WTC11 (cell line): ENCODE measurements around the gene SPTB. TPM values are rescaled to one million over a fixed set of nuclear protein-coding genes. Genes with fewer than 3 reads are reported as not detected.

Experiments
- ATAC-seq: fragments of 200-7000 bp; cut with Tn5 transposase; 2 replicates; pipeline ENCODE4 v1.10.0; 2021; ENCODE audit warnings: mild to moderate bottlenecking, moderate library complexity
- CTCF ChIA-PET: fragments of 300-600 bp; sonication (Branson Sonifier 250); formaldehyde crosslinking; loops from one replicate; lab custom pipeline; 2021; ENCODE audit warnings: antibody characterized with exemption; lab: Charles Lee
- POLR2A ChIA-PET: fragments of 350-600 bp; sonication (Branson Sonifier 250); formaldehyde crosslinking; loops from one replicate; lab custom pipeline; 2021; ENCODE audit warnings: antibody characterized with exemption; lab: Charles Lee
- DNase-seq: peaks from one replicate; pipeline ENCODE4 v3.0.0; 2021; ENCODE audit warnings: low spot score
- H3K27ac Mint-ChIP-seq: 2 replicates; pipeline ENCODE4 v1.8.0; 2021; ENCODE audit warnings: mixed read lengths
- H3K27me3 Mint-ChIP-seq: 2 replicates; pipeline ENCODE4 v1.8.0; 2021; ENCODE audit warnings: low read depth, mild to moderate bottlenecking, moderate library complexity, mixed read lengths
- H3K36me3 Mint-ChIP-seq: 2 replicates; pipeline ENCODE4 v1.8.0; 2021; ENCODE audit warnings: mixed read lengths
- H3K4me1 Mint-ChIP-seq: 2 replicates; pipeline ENCODE4 v1.8.0; 2022; ENCODE audit warnings: mixed read lengths
- H3K4me3 Mint-ChIP-seq: 2 replicates; pipeline ENCODE4 v1.8.0; 2021; ENCODE audit warnings: mild to moderate bottlenecking, moderate library complexity, mixed read lengths
- H3K9me3 Mint-ChIP-seq: 2 replicates; pipeline ENCODE4 v1.8.0; 2021; ENCODE audit warnings: mixed read lengths
- CREB1 ChIP-seq: sonication (generic); formaldehyde crosslinking; IDR thresholded peaks from 2 replicates; pipeline ENCODE4 v1.8.0; 2023; ENCODE audit warnings: mild to moderate bottlenecking, missing genetic modification reagents
- CREM ChIP-seq: sonication (generic); formaldehyde crosslinking; IDR thresholded peaks from 2 replicates; pipeline ENCODE4 v1.8.1; 2022; ENCODE audit warnings: mild to moderate bottlenecking, missing genetic modification reagents, moderate library complexity
- ETV6 ChIP-seq: sonication (generic); formaldehyde crosslinking; IDR thresholded peaks from 2 replicates; pipeline ENCODE4 v1.8.1; 2022; ENCODE audit warnings: mild to moderate bottlenecking, missing genetic modification reagents
- FOXJ3 ChIP-seq: sonication (generic); formaldehyde crosslinking; IDR thresholded peaks from 2 replicates; pipeline ENCODE4 v1.9.0; 2021; ENCODE audit warnings: missing genetic modification reagents, mild to moderate bottlenecking, borderline replicate concordance
- FOXP1 ChIP-seq: sonication (generic); formaldehyde crosslinking; IDR thresholded peaks from 2 replicates; pipeline ENCODE4 v1.8.0; 2022; ENCODE audit warnings: missing genetic modification reagents, mild to moderate bottlenecking, moderate library complexity, borderline replicate concordance
- MXD4 ChIP-seq: fragments of 250-450 bp; sonication (Bioruptor Pico); IDR thresholded peaks from 2 replicates; pipeline ENCODE4 v1.8.0; 2021; ENCODE audit warnings: mild to moderate bottlenecking, moderate library complexity, borderline replicate concordance
- MYBL2 ChIP-seq: sonication (generic); formaldehyde crosslinking; IDR thresholded peaks from 2 replicates; pipeline ENCODE4 v1.8.1; 2023; ENCODE audit warnings: mild to moderate bottlenecking, moderate library complexity, missing genetic modification reagents
- NR2C2 ChIP-seq: sonication (generic); formaldehyde crosslinking; IDR thresholded peaks from 2 replicates; pipeline ENCODE4 v1.8.0; 2022; ENCODE audit warnings: mild to moderate bottlenecking, missing genetic modification reagents
- SP1 ChIP-seq: sonication (generic); formaldehyde crosslinking; conservative IDR thresholded peaks from 2 replicates; pipeline ENCODE4 v1.8.1; 2022; ENCODE audit warnings: missing genetic modification reagents
- TCF7 ChIP-seq: sonication (generic); formaldehyde crosslinking; IDR thresholded peaks from 2 replicates; pipeline ENCODE4 v1.8.0; 2022; ENCODE audit warnings: mild to moderate bottlenecking, low read depth, missing genetic modification reagents, moderate library complexity
- TP53 ChIP-seq: sonication (generic); formaldehyde crosslinking; IDR thresholded peaks from 2 replicates; pipeline ENCODE4 v1.8.1; 2023; ENCODE audit warnings: mild to moderate bottlenecking, missing genetic modification reagents
- ZNF138 ChIP-seq: sonication (generic); formaldehyde crosslinking; conservative IDR thresholded peaks from 2 replicates; pipeline ENCODE4 v1.8.1; 2022; ENCODE audit warnings: mild to moderate bottlenecking, moderate library complexity, missing genetic modification reagents
- ZNF232 ChIP-seq: sonication (generic); formaldehyde crosslinking; IDR thresholded peaks from 2 replicates; pipeline ENCODE4 v1.8.0; 2022; ENCODE audit warnings: mild to moderate bottlenecking, missing genetic modification reagents
- ZNF317 ChIP-seq: sonication (generic); formaldehyde crosslinking; IDR thresholded peaks from 2 replicates; pipeline ENCODE4 v1.8.1; 2023; ENCODE audit warnings: low read depth, mild to moderate bottlenecking, moderate library complexity, missing genetic modification reagents, borderline replicate concordance
- ZNF423 ChIP-seq: fragments of 250-450 bp; sonication (Bioruptor Pico); IDR thresholded peaks from 2 replicates; pipeline ENCODE4 v2.1.2; 2022; ENCODE audit warnings: mild to moderate bottlenecking, moderate library complexity
- ZNF671 ChIP-seq: fragments of 250-450 bp; sonication (Bioruptor Pico); IDR thresholded peaks from 2 replicates; pipeline ENCODE4 v1.8.0; 2021; ENCODE audit warnings: mild to moderate bottlenecking
- total RNA-seq: library from RNA; stranded (reverse); gene quantifications from 3 replicates; pipeline ENCODE4 v1.2.3, GENCODE V29; 2021
- TF ChIP-seq, protein P1 (sequence below): sonication (generic); formaldehyde crosslinking; IDR thresholded peaks from 2 replicates; pipeline ENCODE4 v1.8.1; 2022; ENCODE audit warnings: low read depth, missing genetic modification reagents, borderline replicate concordance
- TF ChIP-seq, protein P2 (sequence below): fragments of 250-450 bp; sonication (Bioruptor Pico); IDR thresholded peaks from 2 replicates; pipeline ENCODE4 v1.9.0; 2021; ENCODE audit warnings: moderate library complexity, mild to moderate bottlenecking, inconsistent platforms, borderline replicate concordance
- TF ChIP-seq, protein P3 (sequence below): sonication (generic); formaldehyde crosslinking; IDR thresholded peaks from 2 replicates; pipeline ENCODE4 v1.8.1; 2023; ENCODE audit warnings: mild to moderate bottlenecking, missing genetic modification reagents
- TF ChIP-seq, protein P4 (sequence below): fragments of 250-450 bp; sonication (Bioruptor Pico); IDR thresholded peaks from 2 replicates; pipeline ENCODE4 v1.9.0; 2021; ENCODE audit warnings: mild to moderate bottlenecking

The SPTB gene
- total RNA-seq, 1 experiment from 2014 or later: 3.2 TPM

DNA sequence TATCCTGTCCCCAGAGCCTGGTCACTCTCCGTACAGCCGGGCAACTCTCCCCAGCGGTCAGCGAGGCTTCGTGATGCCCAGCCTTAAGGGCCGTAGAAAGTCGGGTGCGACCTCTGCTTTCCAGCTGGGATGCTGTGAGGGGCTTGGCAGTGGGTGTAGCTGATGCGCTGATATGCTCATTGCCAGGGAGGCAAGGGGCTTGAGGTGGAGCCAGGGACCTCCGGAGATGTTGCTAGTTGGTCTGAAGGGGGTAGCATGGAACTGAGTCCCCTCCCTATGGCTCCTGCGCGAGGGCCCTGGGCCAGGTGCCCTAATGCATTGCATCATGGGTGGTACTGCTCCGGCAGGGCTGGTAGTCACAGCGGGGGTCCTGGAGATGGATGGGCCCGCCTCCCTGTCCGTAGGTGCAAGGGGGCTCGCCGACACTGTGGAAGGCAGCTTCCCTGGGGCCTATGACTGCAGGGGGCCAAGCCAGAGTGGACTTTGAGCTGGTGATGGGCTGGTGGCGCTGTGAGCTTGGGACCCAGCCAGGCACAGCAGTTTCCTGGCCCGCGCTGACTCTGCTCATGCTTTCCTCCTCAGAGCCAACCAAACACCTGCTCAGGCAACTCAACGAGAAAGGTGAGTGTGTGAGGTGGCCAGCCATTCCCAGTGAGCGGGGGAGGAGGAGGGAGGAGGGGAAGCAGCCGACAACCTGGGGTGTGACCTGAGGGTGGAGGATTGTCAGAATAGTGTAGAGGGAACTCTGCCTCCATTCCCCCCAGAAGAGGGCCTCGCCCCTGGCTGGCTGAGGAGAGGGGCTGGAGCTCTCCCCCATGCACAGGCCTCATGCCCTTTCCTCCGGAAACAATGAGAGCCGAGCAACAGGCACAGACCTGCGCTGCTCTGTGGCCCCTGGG lies 143.2 kb downstream of the SPTB start:
- no peak for TF ChIP-seq TCF7 (CRISPR knock-in tag)
- TF ChIP-seq TP53: 0 out of 2 replicates have a peak, but pooled peaks have one; percentile 25
- 0 out of 2 replicates have a peak, but pooled peaks have one; percentile 11 for TF ChIP-seq SP1 (CRISPR knock-in tag)
- TF ChIP-seq FOXP1 (CRISPR knock-in tag): 0 out of 2 replicates have a peak, but pooled peaks have one; percentile 25
- TF ChIP-seq ZNF423 (CRISPR knock-in tag): peak; percentile 56
- TF ChIP-seq ETV6 (CRISPR knock-in tag): no peak
- no peak for TF ChIP-seq NR2C2 (CRISPR knock-in tag)
- no peak for TF ChIP-seq ZNF671 (CRISPR knock-in tag)
- TF ChIP-seq CREM: no peak
- TF ChIP-seq, protein P1, sequence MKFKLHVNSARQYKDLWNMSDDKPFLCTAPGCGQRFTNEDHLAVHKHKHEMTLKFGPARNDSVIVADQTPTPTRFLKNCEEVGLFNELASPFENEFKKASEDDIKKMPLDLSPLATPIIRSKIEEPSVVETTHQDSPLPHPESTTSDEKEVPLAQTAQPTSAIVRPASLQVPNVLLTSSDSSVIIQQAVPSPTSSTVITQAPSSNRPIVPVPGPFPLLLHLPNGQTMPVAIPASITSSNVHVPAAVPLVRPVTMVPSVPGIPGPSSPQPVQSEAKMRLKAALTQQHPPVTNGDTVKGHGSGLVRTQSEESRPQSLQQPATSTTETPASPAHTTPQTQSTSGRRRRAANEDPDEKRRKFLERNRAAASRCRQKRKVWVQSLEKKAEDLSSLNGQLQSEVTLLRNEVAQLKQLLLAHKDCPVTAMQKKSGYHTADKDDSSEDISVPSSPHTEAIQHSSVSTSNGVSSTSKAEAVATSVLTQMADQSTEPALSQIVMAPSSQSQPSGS (CRISPR knock-in tag): no peak
- peak; percentile 73 for TF ChIP-seq ZNF317 (CRISPR knock-in tag)
- H3K4me1 Mint-ChIP-seq: peaks cover 11% of the 10 kb centered on the region
- H3K36me3 Mint-ChIP-seq: peaks cover 46% of the 10 kb centered on the region
- ATAC-seq (peak; percentile 84), DNase-seq (peak; percentile 46)
- H3K27ac Mint-ChIP-seq: no peak overlapping the region
- POLR2A ChIA-PET: no interaction called here
- no peaks in the 10 kb centered on the region for H3K27me3 Mint-ChIP-seq
- CTCF ChIA-PET: interaction anchor here (0.6 to 1.9 kb wide), 16 partner anchors 9 to 175 kb away, joined by 3 to 10 read pairs (median 4); no protein-coding TSS in a partner anchor
- no peaks in the 10 kb centered on the region for H3K9me3 Mint-ChIP-seq
- no peak overlapping the region for H3K4me3 Mint-ChIP-seq

DNA sequence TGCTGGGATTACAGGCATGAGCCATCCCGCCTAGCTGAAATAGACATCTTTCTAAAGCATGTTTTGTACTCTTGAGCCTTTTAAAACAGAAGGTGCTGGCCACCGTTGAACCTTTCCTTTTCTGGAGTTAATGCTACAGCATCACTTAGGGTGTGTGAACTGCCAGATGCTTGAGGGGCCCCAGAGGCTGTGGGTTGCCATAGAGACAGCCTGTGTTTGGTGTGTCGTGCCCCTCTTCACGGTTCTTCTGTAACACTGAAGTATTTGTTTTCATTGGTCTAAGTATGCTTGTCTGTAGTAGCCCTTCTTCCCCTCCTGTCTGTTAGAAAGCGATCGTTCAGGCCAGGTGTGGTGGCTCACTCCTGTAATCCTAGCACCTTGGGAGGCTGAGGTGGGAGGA lies 144.7 kb downstream of the SPTB start:
- no peak overlapping the region for H3K27ac Mint-ChIP-seq
- H3K9me3 Mint-ChIP-seq: no peaks in the 10 kb centered on the region
- TF ChIP-seq, protein P2, sequence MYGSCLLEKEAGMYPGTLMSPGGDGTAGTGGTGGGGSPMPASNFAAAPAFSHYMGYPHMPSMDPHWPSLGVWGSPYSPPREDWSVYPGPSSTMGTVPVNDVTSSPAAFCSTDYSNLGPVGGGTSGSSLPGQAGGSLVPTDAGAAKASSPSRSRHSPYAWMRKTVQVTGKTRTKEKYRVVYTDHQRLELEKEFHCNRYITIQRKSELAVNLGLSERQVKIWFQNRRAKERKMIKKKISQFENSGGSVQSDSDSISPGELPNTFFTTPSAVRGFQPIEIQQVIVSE (CRISPR knock-in tag): no peak
- TF ChIP-seq FOXJ3 (no peak), CREB1 (CRISPR knock-in tag) (no peak), ZNF423 (CRISPR knock-in tag) (no peak), MXD4 (CRISPR knock-in tag) (no peak), MYBL2 (CRISPR knock-in tag) (no peak), ZNF138 (CRISPR knock-in tag) (no peak), ZNF232 (no peak)
- TF ChIP-seq, protein P3, sequence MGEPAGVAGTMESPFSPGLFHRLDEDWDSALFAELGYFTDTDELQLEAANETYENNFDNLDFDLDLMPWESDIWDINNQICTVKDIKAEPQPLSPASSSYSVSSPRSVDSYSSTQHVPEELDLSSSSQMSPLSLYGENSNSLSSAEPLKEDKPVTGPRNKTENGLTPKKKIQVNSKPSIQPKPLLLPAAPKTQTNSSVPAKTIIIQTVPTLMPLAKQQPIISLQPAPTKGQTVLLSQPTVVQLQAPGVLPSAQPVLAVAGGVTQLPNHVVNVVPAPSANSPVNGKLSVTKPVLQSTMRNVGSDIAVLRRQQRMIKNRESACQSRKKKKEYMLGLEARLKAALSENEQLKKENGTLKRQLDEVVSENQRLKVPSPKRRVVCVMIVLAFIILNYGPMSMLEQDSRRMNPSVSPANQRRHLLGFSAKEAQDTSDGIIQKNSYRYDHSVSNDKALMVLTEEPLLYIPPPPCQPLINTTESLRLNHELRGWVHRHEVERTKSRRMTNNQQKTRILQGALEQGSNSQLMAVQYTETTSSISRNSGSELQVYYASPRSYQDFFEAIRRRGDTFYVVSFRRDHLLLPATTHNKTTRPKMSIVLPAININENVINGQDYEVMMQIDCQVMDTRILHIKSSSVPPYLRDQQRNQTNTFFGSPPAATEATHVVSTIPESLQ: no peak
- TF ChIP-seq, protein P4, sequence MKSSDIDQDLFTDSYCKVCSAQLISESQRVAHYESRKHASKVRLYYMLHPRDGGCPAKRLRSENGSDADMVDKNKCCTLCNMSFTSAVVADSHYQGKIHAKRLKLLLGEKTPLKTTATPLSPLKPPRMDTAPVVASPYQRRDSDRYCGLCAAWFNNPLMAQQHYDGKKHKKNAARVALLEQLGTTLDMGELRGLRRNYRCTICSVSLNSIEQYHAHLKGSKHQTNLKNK (CRISPR knock-in tag): no peak
- TF ChIP-seq, all 79 proteins: peak for 0
- DNase-seq: no peak
- Mint-ChIP-seq H3K27me3 (no peaks in the 10 kb centered on the region), H3K36me3 (peaks cover 45% of the 10 kb centered on the region), H3K4me3 (no peak overlapping the region), H3K4me1 (peaks cover 11% of the 10 kb centered on the region)
- CTCF ChIA-PET: interaction anchor here (1.2 to 1.9 kb wide), 2 partner anchors 9 to 15 kb away, joined by 3 to 6 read pairs; no protein-coding TSS in a partner anchor
- POLR2A ChIA-PET: interaction anchor here (0.6 to 0.9 kb wide), 2 partner anchors 18 to 402 kb away, joined by 3 to 5 read pairs; no protein-coding TSS in a partner anchor
- no peak for ATAC-seq
